ENCODE results near the gene AKAP10. TPM values are rescaled to one million over a fixed set of nuclear protein-coding genes. Genes with fewer than 3 reads are reported as not detected.

The AKAP10 gene
- total RNA-seq, 2 experiments from 2014 or later = 29.2 to 36.0 TPM

DNA sequence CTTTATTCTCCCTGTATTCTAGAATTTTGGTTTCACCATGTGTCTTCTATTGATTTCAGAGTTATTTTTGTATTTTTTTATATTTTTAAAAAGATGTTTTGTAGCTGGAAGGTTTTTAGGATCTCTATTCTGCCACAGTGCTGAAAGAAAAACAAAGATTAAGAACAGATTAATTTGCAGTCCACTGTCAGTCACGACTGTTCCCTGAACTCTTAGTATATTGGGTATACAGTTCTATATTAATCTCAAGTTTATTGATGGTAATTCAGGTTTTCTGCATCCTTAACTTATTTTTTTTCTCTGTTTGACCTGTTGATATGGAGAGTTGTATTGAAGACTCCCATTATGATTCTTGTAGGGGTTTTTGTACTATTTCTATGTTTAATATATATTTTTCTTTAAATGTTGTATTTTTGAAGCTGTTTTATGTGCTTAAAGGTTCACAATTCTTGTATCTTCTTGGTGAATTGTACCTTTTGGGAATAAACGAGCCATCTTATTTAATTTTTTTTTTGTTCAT, 34.4 kb upstream of the AKAP10 start:
- Mint-ChIP-seq H3K9me3 (no peaks in the 10 kb centered on the region), H3K27me3 (peaks cover 72% of the 10 kb centered on the region), H3K4me1 (ENCODE audit: low read depth) (peaks cover 20% of the 10 kb centered on the region), H3K36me3 (ENCODE audit: low read depth) (no peaks in the 10 kb centered on the region), H3K4me3 (no peak overlapping the region), H3K27ac (no peak overlapping the region)
- no peak for DNase-seq
- intact Hi-C loops (cut with DNase I, micrococcal nuclease) = no loop called here
- ChIA-PET POLR2A (no interaction called here), CTCF (interaction anchor here (1.2 to 2.1 kb wide), 2 partner anchors 19 to 105 kb away, joined by 3 to 11 read pairs; no protein-coding TSS in a partner anchor)
- TF ChIP-seq, protein P1, sequence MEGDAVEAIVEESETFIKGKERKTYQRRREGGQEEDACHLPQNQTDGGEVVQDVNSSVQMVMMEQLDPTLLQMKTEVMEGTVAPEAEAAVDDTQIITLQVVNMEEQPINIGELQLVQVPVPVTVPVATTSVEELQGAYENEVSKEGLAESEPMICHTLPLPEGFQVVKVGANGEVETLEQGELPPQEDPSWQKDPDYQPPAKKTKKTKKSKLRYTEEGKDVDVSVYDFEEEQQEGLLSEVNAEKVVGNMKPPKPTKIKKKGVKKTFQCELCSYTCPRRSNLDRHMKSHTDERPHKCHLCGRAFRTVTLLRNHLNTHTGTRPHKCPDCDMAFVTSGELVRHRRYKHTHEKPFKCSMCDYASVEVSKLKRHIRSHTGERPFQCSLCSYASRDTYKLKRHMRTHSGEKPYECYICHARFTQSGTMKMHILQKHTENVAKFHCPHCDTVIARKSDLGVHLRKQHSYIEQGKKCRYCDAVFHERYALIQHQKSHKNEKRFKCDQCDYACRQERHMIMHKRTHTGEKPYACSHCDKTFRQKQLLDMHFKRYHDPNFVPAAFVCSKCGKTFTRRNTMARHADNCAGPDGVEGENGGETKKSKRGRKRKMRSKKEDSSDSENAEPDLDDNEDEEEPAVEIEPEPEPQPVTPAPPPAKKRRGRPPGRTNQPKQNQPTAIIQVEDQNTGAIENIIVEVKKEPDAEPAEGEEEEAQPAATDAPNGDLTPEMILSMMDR (IDR thresholded peaks at IDR 0.05) = no peak
- Histone ChIP-seq H3K9me3 (ENCODE audit: control insufficient read depth in 1 of 2, insufficient read depth in 1 of 2, low read length in 2 of 2) (no peaks in the 10 kb centered on the region), H3K4me1 (ENCODE audit: insufficient read depth, low read length) (peaks cover 18% of the 10 kb centered on the region), H3K4me3 (ENCODE audit: low read length) (no peak overlapping the region), H3K36me3 (ENCODE audit: insufficient read depth, low read length) (no peaks in the 10 kb centered on the region), H3K27me3 (ENCODE audit: control insufficient read depth in 1 of 2, insufficient read depth in 2 of 2, low read length in 2 of 2) (peaks cover 7 to 40% of the 10 kb centered on the region in 2 experiments), H3K27ac (ENCODE audit: low read depth in 1 of 2, low read length in 2 of 2) (no peak overlapping the region)
- ATAC-seq (ENCODE audit: poor library complexity) = no peak

- Histone ChIP-seq H3K36me3 (ENCODE audit: insufficient read depth, low read length) (no peaks in the 10 kb centered on the region), H3K4me3 (ENCODE audit: low read length) (no peak overlapping the region), H3K4me1 (ENCODE audit: insufficient read depth, low read length) (peaks cover 18% of the 10 kb centered on the region), H3K27me3 (ENCODE audit: control insufficient read depth in 1 of 2, insufficient read depth in 2 of 2, low read length in 2 of 2) (peaks cover 7 to 44% of the 10 kb centered on the region in 2 experiments), H3K27ac (ENCODE audit: low read depth in 1 of 2, low read length in 2 of 2) (no peak overlapping the region), H3K9me3 (ENCODE audit: control insufficient read depth in 1 of 2, insufficient read depth in 1 of 2, low read length in 2 of 2) (no peaks in the 10 kb centered on the region)
- TF ChIP-seq, protein P1 (IDR thresholded peaks at IDR 0.05) = no peak
- H3K27me3 Mint-ChIP-seq = peaks cover 75% of the 10 kb centered on the region
- CTCF ChIA-PET = interaction anchor here (1.2 to 1.3 kb wide), 3 partner anchors 15 to 28 kb away, joined by 3 to 6 read pairs (median 4); no protein-coding TSS in a partner anchor
- POLR2A ChIA-PET = interaction anchor here (0.7 to 1.7 kb wide), 2 partner anchors 18 to 1827 kb away, joined by 3 to 4 read pairs; no protein-coding TSS in a partner anchor
- H3K4me1 Mint-ChIP-seq (ENCODE audit: low read depth) = peaks cover 20% of the 10 kb centered on the region
- peak overlapping the region; percentile 91 for H3K4me3 Mint-ChIP-seq
- ATAC-seq (ENCODE audit: poor library complexity) (no peak), DNase-seq (no peak)
- no peaks in the 10 kb centered on the region for H3K36me3 Mint-ChIP-seq (ENCODE audit: low read depth)
- H3K9me3 Mint-ChIP-seq = no peaks in the 10 kb centered on the region
- intact Hi-C loops (cut with DNase I, micrococcal nuclease) = no loop called here
- no peak overlapping the region for H3K27ac Mint-ChIP-seq
These were observed 33.3 kb upstream of the AKAP10 start for GRCh38 chr17:20010936-20011335.

DNA sequence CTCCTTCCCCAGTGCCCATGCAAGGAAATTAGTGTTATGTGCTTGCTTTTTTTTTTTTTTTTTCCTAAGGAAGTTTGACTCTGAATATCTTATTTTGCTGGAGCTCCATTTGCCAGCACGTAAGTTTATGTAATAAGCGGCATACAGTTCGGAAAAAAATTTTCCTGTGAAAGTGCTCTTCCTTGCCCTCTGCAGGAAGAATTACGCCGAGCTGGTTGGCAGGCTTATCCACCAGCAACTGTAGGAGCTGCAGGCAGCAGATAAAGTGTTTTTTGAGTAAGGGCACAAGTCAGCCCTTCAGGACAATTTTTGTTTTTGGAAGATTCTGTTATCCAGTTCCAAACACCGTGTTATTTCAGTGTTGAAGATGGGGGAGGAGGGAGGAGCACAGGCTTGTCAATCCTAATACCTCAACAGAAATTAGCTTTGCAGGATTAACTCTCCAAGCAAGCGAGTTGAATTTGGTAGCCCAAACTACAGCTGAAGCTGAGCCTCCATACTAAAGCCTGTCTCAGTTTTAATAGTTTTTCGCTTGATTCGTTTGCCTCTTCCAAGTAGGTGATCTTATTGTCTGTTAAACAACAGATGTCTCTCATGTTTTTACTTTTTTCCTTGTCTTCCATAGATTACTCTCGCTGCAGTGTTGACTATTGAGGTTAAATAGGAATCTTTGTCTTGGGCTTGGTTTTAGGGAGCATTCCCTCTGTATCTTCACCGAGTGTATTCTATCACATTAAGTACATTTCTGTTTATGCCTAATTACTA, 32.7 kb upstream of the AKAP10 start:
- H3K4me1 Mint-ChIP-seq (ENCODE audit: low read depth) = peaks cover 20% of the 10 kb centered on the region
- intact Hi-C loops (cut with DNase I, micrococcal nuclease) = no loop called here

More for the DNA sequence above, 32.7 kb upstream of the AKAP10 start:
- no peaks in the 10 kb centered on the region for H3K9me3 ChIP-seq (ENCODE audit: control insufficient read depth in 1 of 2, insufficient read depth in 1 of 2, low read length in 2 of 2)
- TF ChIP-seq, protein P1 (IDR thresholded peaks at IDR 0.05) = no peak
- ATAC-seq (ENCODE audit: poor library complexity) (no peak), DNase-seq (peak in 4 of 14 experiments; percentile 9 to 64 (median 45))
- peaks cover 7 to 44% of the 10 kb centered on the region in 2 experiments for H3K27me3 ChIP-seq (ENCODE audit: control insufficient read depth in 1 of 2, insufficient read depth in 2 of 2, low read length in 2 of 2)
- H3K27ac Mint-ChIP-seq = no peak overlapping the region
- H3K9me3 Mint-ChIP-seq = no peaks in the 10 kb centered on the region
- peaks cover 18% of the 10 kb centered on the region for H3K4me1 ChIP-seq (ENCODE audit: insufficient read depth, low read length)
- no peaks in the 10 kb centered on the region for H3K36me3 Mint-ChIP-seq (ENCODE audit: low read depth)
- no peaks in the 10 kb centered on the region for H3K36me3 ChIP-seq (ENCODE audit: insufficient read depth, low read length)
- ChIA-PET CTCF (interaction anchor here (0.7 to 2.1 kb wide), 9 partner anchors 9 to 110 kb away, joined by 3 to 8 read pairs (median 4); partner anchors contain the start of gene AKAP10), POLR2A (interaction anchor here (1.0 to 1.7 kb wide), 3 partner anchors 17 to 61 kb away, joined by 3 to 4 read pairs (median 3); partner anchors contain the start of gene AKAP10)
- peak overlapping the region; percentile 91 for H3K4me3 Mint-ChIP-seq
- H3K27me3 Mint-ChIP-seq = peaks cover 73% of the 10 kb centered on the region
- no peak overlapping the region for H3K27ac ChIP-seq (ENCODE audit: low read depth in 1 of 2, low read length in 2 of 2)
- peak overlapping the region; percentile 39 for H3K4me3 ChIP-seq (ENCODE audit: low read length)

All from CD4-positive, alpha-beta T cell (primary cell).